Ureter (tissue), 1 donor: ENCODE data around the gene RARRES2. TPM values are rescaled to one million over a fixed set of nuclear protein-coding genes. Genes with fewer than 3 reads are reported as not detected.

Source experiments
- total RNA-seq: library from RNA; stranded (reverse); gene quantifications from one replicate; pipeline ENCODE4 v1.2.4, GENCODE V29; 2023
- donor health status: DM: yes; HTN: yes; CAD: no.

RARRES2 gene
- total RNA-seq, 1 donor from 2014 or later = 91.0 TPM

Other genes with a start within 250 kb of the RARRES2 start
- 14.1 TPM for gene LRRC61, start 18.3 kb downstream of the RARRES2 start, total RNA-seq
- 18.2 TPM for gene ACTR3C, start 18.1 kb downstream of the RARRES2 start, total RNA-seq
- gene REPIN1, start 27.2 kb upstream of the RARRES2 start, total RNA-seq = 117 TPM
- 3.6 TPM for gene ZNF775, start 37.7 kb upstream of the RARRES2 start, total RNA-seq
- gene GIMAP8, start 109.0 kb upstream of the RARRES2 start, total RNA-seq = 13.6 TPM
- 24.5 TPM for gene GIMAP7, start 173.2 kb upstream of the RARRES2 start, total RNA-seq
- gene GIMAP4, start 225.8 kb upstream of the RARRES2 start, total RNA-seq = 23.5 TPM